ENCODE results near the gene LAMA4.
"Not testable (repeated sequence)": the region's sequence is repeated elsewhere in the genome, so short reads cannot be mapped to it uniquely, and the experiment has no call there.

Gene LAMA4

GRCh38 chr6:112130878-112131277 lies 123.5 kb downstream of the LAMA4 start:
- DNase-seq = no peak

- DNase-seq = no peak
Measured at GRCh38 chr6:112128208-112128607, 126.2 kb downstream of the LAMA4 start.

- DNase-seq = no peak
Measured at GRCh38 chr6:112123982-112124381, 130.4 kb downstream of the LAMA4 start.

GRCh38 chr6:112122756-112123155 lies 131.6 kb downstream of the LAMA4 start:
- DNase-seq = no peak

- DNase-seq = no peak
Measured at GRCh38 chr6:112118034-112118433, 136.3 kb downstream of the LAMA4 start.

GRCh38 chr6:112117554-112117953 lies 136.8 kb downstream of the LAMA4 start:
- DNase-seq = no peak

GRCh38 chr6:112116221-112116620 lies 138.1 kb downstream of the LAMA4 start:
- no peak for DNase-seq

- no peak for DNase-seq
Measured at GRCh38 chr6:112114577-112115223, 139.7 kb downstream of the LAMA4 start.

GRCh38 chr6:112113918-112114317 lies 140.4 kb downstream of the LAMA4 start:
- no peak for DNase-seq

GRCh38 chr6:112113431-112113830 lies 140.9 kb downstream of the LAMA4 start:
- DNase-seq = no peak

- no peak for DNase-seq
Measured at GRCh38 chr6:112109262-112109661, 145.1 kb downstream of the LAMA4 start.

GRCh38 chr6:112106562-112106961 lies 147.8 kb downstream of the LAMA4 start:
- no peak for DNase-seq

GRCh38 chr6:112106026-112106425 lies 148.3 kb downstream of the LAMA4 start:
- not testable (repeated sequence) for DNase-seq

- DNase-seq = no peak
Measured at GRCh38 chr6:112100561-112100960, 153.8 kb downstream of the LAMA4 start.

GRCh38 chr6:112096901-112097300 lies 157.5 kb downstream of the LAMA4 start:
- DNase-seq = no peak

GRCh38 chr6:112087916-112088315 lies 166.5 kb downstream of the LAMA4 start:
- DNase-seq = no peak

- peak; percentile 82 for DNase-seq
Measured at GRCh38 chr6:112087136-112087911, 167.0 kb downstream of the LAMA4 start, which contains the start of the genes FAM229B and TUBE1. TSS of gene FAM229B (plus strand) at chr6:112087591. CDS start at chr6:112099284, 11,693 bp downstream. TSS of gene TUBE1 (minus strand) at chr6:112087482. CDS start at chr6:112087434, 48 bp downstream.

- DNase-seq = no peak
Measured at GRCh38 chr6:112086744-112087135, 167.6 kb downstream of the LAMA4 start.

- DNase-seq = no peak
Measured at GRCh38 chr6:112085286-112086065, 168.9 kb downstream of the LAMA4 start.

- no peak for DNase-seq
Measured at GRCh38 chr6:112081569-112081968, 172.8 kb downstream of the LAMA4 start.

- DNase-seq = no peak
Measured at GRCh38 chr6:112066606-112067005, 187.8 kb downstream of the LAMA4 start.

GRCh38 chr6:112065426-112065986 lies 188.9 kb downstream of the LAMA4 start:
- DNase-seq = no peak

- no peak for DNase-seq
Measured at GRCh38 chr6:112062966-112063365, 191.4 kb downstream of the LAMA4 start.
